Fibroblast of upper back skin (primary cell): ENCODE results near the gene PPP2R5C.
"Not testable (repeated sequence)": the region's sequence is repeated elsewhere in the genome, so short reads cannot be mapped to it uniquely, and the experiment has no call there.

Source experiments
- DNase-seq: peaks from one replicate; pipeline ENCODE4 v3.0.0-alpha.2; 2013

Gene PPP2R5C

GRCh38 chr14:101956179-101956885 lies 194.8 kb downstream of the PPP2R5C start:
- DNase-seq: no peak

- DNase-seq: no peak
Measured at GRCh38 chr14:101957406-101958234, 196.1 kb downstream of the PPP2R5C start.

GRCh38 chr14:101958418-101959180 lies 197.1 kb downstream of the PPP2R5C start:
- DNase-seq: no peak

GRCh38 chr14:101959277-101959676 lies 197.8 kb downstream of the PPP2R5C start:
- DNase-seq: no peak

- no peak for DNase-seq
Measured at GRCh38 chr14:101960225-101960624, 198.7 kb downstream of the PPP2R5C start.

GRCh38 chr14:101961011-101961721 lies 199.7 kb downstream of the PPP2R5C start:
- DNase-seq: peak; percentile 77

GRCh38 chr14:101961746-101962502 lies 200.4 kb downstream of the PPP2R5C start:
- no peak for DNase-seq

- peak; percentile 92 for DNase-seq
Measured at GRCh38 chr14:101962503-101962874, 201.0 kb downstream of the PPP2R5C start.

- no peak for DNase-seq
Measured at GRCh38 chr14:101963052-101963451, 201.5 kb downstream of the PPP2R5C start.

GRCh38 chr14:101963656-101964296 lies 202.3 kb downstream of the PPP2R5C start:
- DNase-seq: no peak

GRCh38 chr14:101964297-101965180 lies 203.0 kb downstream of the PPP2R5C start, which contains the start of gene DYNC1H1:
Gene DYNC1H1 (plus strand): TSS chr14:101964573. CDS start chr14:101964692, 119 bp downstream.
- DNase-seq: peak; percentile 92

GRCh38 chr14:101965181-101965544 lies 203.7 kb downstream of the PPP2R5C start:
- peak; percentile 44 for DNase-seq

- DNase-seq: no peak
Measured at GRCh38 chr14:101965770-101966722, 204.5 kb downstream of the PPP2R5C start.

GRCh38 chr14:101966742-101967141 lies 205.2 kb downstream of the PPP2R5C start:
- DNase-seq: no peak

GRCh38 chr14:101968186-101968585 lies 206.7 kb downstream of the PPP2R5C start:
- DNase-seq: no peak

GRCh38 chr14:101969481-101969880 lies 208.0 kb downstream of the PPP2R5C start:
- DNase-seq: no peak

- DNase-seq: no peak
Measured at GRCh38 chr14:101970830-101971400, 209.4 kb downstream of the PPP2R5C start.

- DNase-seq: not testable (repeated sequence)
Measured at GRCh38 chr14:101971458-101971857, 209.9 kb downstream of the PPP2R5C start.
